ENCODE measurements around the gene ETHE1. TPM values are rescaled to one million over a fixed set of nuclear protein-coding genes. Genes with fewer than 3 reads are reported as not detected.
A peak's percentile ranks its signal among the peaks of the same experiment; 100 is the strongest.

ETHE1 gene
- total and polyA plus RNA-seq, 12 donors, result 5.1 to 23.6 (median 13.0) TPM

DNA sequence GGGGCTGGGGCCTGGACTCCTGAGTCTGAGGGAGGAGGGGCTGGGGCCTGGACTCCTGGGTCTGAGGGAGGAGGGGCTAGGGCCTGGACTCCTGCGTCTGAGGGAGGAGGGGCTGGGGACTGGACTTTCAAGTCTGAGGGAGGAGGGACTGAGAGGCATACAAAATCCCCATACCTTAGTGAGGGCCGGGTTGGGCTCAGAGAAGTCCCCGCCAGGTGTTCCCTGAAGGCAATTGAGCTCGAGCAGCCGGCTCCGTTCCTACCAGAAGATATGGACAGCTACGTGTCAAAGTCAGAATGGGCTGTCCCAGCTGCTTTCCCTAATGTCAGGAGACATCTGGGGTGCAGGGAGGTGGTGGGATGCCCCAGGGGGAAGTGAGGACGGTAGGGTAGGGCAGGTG lies 31.9 kb downstream of the ETHE1 start:
- H3K36me3 ChIP-seq, result peaks cover 0 to 65% (median 6%) of the 10 kb centered on the region in 9 donors
- H3K9me3 ChIP-seq, result no peaks in the 10 kb centered on the region
- DNase-seq (no peak), ATAC-seq (no peak)
- H3K4me3 ChIP-seq, result no peak overlapping the region
- intact Hi-C loops (cut with DNase I), result no loop called here
- no peak for TF ChIP-seq CTCF (IDR thresholded peaks at IDR 0.05)
- H3K4me1 ChIP-seq, result peaks cover 0 to 22% (median 11%) of the 10 kb centered on the region in 9 donors
- no peaks in the 10 kb centered on the region for H3K27me3 ChIP-seq
- no peak overlapping the region for H3K27ac ChIP-seq
- WGBS, 2 donors, result 82% methylated on average over 8 of the region's 8 CpGs

GRCh38 chr19:43490759-43491158 lies 36.2 kb downstream of the ETHE1 start:
- intact Hi-C loops (cut with DNase I), result no loop called here
- no peak for DNase-seq
- no peak overlapping the region for H3K4me3 ChIP-seq
- H3K27me3 ChIP-seq, result no peaks in the 10 kb centered on the region
- H3K9me3 ChIP-seq, result no peaks in the 10 kb centered on the region
- peaks cover 0 to 5% (median 0%) of the 10 kb centered on the region in 9 donors for H3K4me1 ChIP-seq
- no peak for TF ChIP-seq CTCF (IDR thresholded peaks at IDR 0.05)
- WGBS, 2 donors, result 95 to 96% methylated on average over 5 of the region's 5 CpGs
- no peak for ATAC-seq
- peaks cover 0 to 41% (median 6%) of the 10 kb centered on the region in 9 donors for H3K36me3 ChIP-seq
- H3K27ac ChIP-seq, result no peak overlapping the region

- H3K27ac ChIP-seq, result peak overlapping the region in 1 of 10 donors; percentile 34
- 89 to 93% methylated on average over 7 of the region's 7 CpGs for WGBS, 2 donors
These were observed 36.9 kb downstream of the ETHE1 start for GRCh38 chr19:43489979-43490599.

GRCh38 chr19:43489310-43489709 lies 37.7 kb downstream of the ETHE1 start:
- 61 to 62% methylated on average over 5 of the region's 5 CpGs for WGBS, 2 donors
- ATAC-seq, result peak in 6 of 8 donors; percentile 22 to 81 (median 68)
- H3K27ac ChIP-seq, result peak overlapping the region in 1 of 10 donors; percentile 26

More at GRCh38 chr19:43489979-43490599, 36.9 kb downstream of the ETHE1 start:
- no peaks in the 10 kb centered on the region for H3K27me3 ChIP-seq
- DNase-seq, result no peak
- intact Hi-C loops (cut with DNase I), result no loop called here
- TF ChIP-seq CTCF (IDR thresholded peaks at IDR 0.05), result no peak
- no peak overlapping the region for H3K4me3 ChIP-seq
- H3K4me1 ChIP-seq, result peaks cover 0 to 5% (median 0%) of the 10 kb centered on the region in 9 donors
- no peaks in the 10 kb centered on the region for H3K9me3 ChIP-seq
- no peak for ATAC-seq
- peaks cover 0 to 34% (median under 1%) of the 10 kb centered on the region in 9 donors for H3K36me3 ChIP-seq

More at GRCh38 chr19:43489310-43489709, 37.7 kb downstream of the ETHE1 start:
- Histone ChIP-seq H3K9me3 (no peaks in the 10 kb centered on the region), H3K36me3 (peaks cover 0 to 28% (median 0%) of the 10 kb centered on the region in 9 donors), H3K4me3 (no peak overlapping the region), H3K27me3 (no peaks in the 10 kb centered on the region), H3K4me1 (peaks cover 0 to 5% (median 0%) of the 10 kb centered on the region in 9 donors)
- intact Hi-C loops (cut with DNase I), result no loop called here
- peak in 1 of 2 donors; percentile 33 for DNase-seq
- no peak for TF ChIP-seq CTCF (IDR thresholded peaks at IDR 0.05)

All from heart right ventricle (tissue), 16 donors.